Measurements from ENCODE around the gene COX19. TPM values are rescaled to one million over a fixed set of nuclear protein-coding genes. Genes with fewer than 3 reads are reported as not detected.

The COX19 gene
- total RNA-seq, 1 donor = 10.9 TPM

GRCh38 chr7:1019789-1020610 is 44.7 kb upstream of the COX19 start:
- no peaks in the 10 kb centered on the region for H3K9me3 ChIP-seq (ENCODE audit: low read depth, low read length)
- peaks cover 89% of the 10 kb centered on the region for H3K79me2 ChIP-seq (ENCODE audit: insufficient read depth, low read length)
- H2AFZ ChIP-seq (ENCODE audit: low read length) = no peak overlapping the region
- H4K20me1 ChIP-seq (ENCODE audit: insufficient read depth, low read length) = peaks cover 63% of the 10 kb centered on the region
- no peak overlapping the region for H3K27ac ChIP-seq (ENCODE audit: low read depth, low read length)
- DNase-seq (ENCODE audit: insufficient read length, low spot score, missing footprints) = no peak
- no peak overlapping the region for H3K4me3 ChIP-seq (ENCODE audit: insufficient read depth, low read length)
- no peak overlapping the region for H3K4me2 ChIP-seq (ENCODE audit: insufficient read depth, low read length)
- no peaks in the 10 kb centered on the region for H3K4me1 ChIP-seq (ENCODE audit: insufficient read depth, low read length)
- H3K27me3 ChIP-seq (ENCODE audit: insufficient read depth, low read length) = no peaks in the 10 kb centered on the region
- H3K36me3 ChIP-seq (ENCODE audit: insufficient read depth, low read length) = peaks cover 13% of the 10 kb centered on the region
- no peak for TF ChIP-seq CTCF (IDR thresholded peaks at IDR 0.05; ENCODE audit: extremely low read depth, low read depth, low read length)

- DNase-seq (ENCODE audit: insufficient read length, low spot score, missing footprints) = no peak
- Histone ChIP-seq H3K9me3 (ENCODE audit: low read depth, low read length) (no peaks in the 10 kb centered on the region), H3K79me2 (ENCODE audit: insufficient read depth, low read length) (peaks cover 89% of the 10 kb centered on the region), H3K27me3 (ENCODE audit: insufficient read depth, low read length) (no peaks in the 10 kb centered on the region), H2AFZ (ENCODE audit: low read length) (no peak overlapping the region), H3K4me1 (ENCODE audit: insufficient read depth, low read length) (no peaks in the 10 kb centered on the region), H3K4me3 (ENCODE audit: insufficient read depth, low read length) (no peak overlapping the region), H4K20me1 (ENCODE audit: insufficient read depth, low read length) (peaks cover 63% of the 10 kb centered on the region), H3K27ac (ENCODE audit: low read depth, low read length) (no peak overlapping the region), H3K4me2 (ENCODE audit: insufficient read depth, low read length) (no peak overlapping the region), H3K36me3 (ENCODE audit: insufficient read depth, low read length) (peaks cover 9% of the 10 kb centered on the region)
- no peak for TF ChIP-seq CTCF (IDR thresholded peaks at IDR 0.05; ENCODE audit: extremely low read depth, low read depth, low read length)
These were observed 44.0 kb upstream of the COX19 start for GRCh38 chr7:1019255-1019785.

- no peak overlapping the region for H3K4me3 ChIP-seq (ENCODE audit: insufficient read depth, low read length)
- no peak for TF ChIP-seq CTCF (IDR thresholded peaks at IDR 0.05; ENCODE audit: extremely low read depth, low read depth, low read length)
- no peak overlapping the region for H3K4me2 ChIP-seq (ENCODE audit: insufficient read depth, low read length)
- H3K27me3 ChIP-seq (ENCODE audit: insufficient read depth, low read length) = no peaks in the 10 kb centered on the region
- no peak overlapping the region for H3K27ac ChIP-seq (ENCODE audit: low read depth, low read length)
- no peaks in the 10 kb centered on the region for H3K9me3 ChIP-seq (ENCODE audit: low read depth, low read length)
- H3K79me2 ChIP-seq (ENCODE audit: insufficient read depth, low read length) = peaks cover 87% of the 10 kb centered on the region
- H3K36me3 ChIP-seq (ENCODE audit: insufficient read depth, low read length) = peaks cover 9% of the 10 kb centered on the region
- DNase-seq (ENCODE audit: insufficient read length, low spot score, missing footprints) = no peak
- peaks cover 59% of the 10 kb centered on the region for H4K20me1 ChIP-seq (ENCODE audit: insufficient read depth, low read length)
- no peaks in the 10 kb centered on the region for H3K4me1 ChIP-seq (ENCODE audit: insufficient read depth, low read length)
- H2AFZ ChIP-seq (ENCODE audit: low read length) = no peak overlapping the region
These were observed 43.0 kb upstream of the COX19 start for GRCh38 chr7:1018334-1018695.

- H3K79me2 ChIP-seq (ENCODE audit: insufficient read depth, low read length) = peaks cover 85% of the 10 kb centered on the region
- H3K36me3 ChIP-seq (ENCODE audit: insufficient read depth, low read length) = peaks cover 9% of the 10 kb centered on the region
- no peaks in the 10 kb centered on the region for H3K4me1 ChIP-seq (ENCODE audit: insufficient read depth, low read length)
- no peak overlapping the region for H3K4me3 ChIP-seq (ENCODE audit: insufficient read depth, low read length)
- H3K4me2 ChIP-seq (ENCODE audit: insufficient read depth, low read length) = no peak overlapping the region
- H3K27me3 ChIP-seq (ENCODE audit: insufficient read depth, low read length) = no peaks in the 10 kb centered on the region
- no peak for DNase-seq (ENCODE audit: insufficient read length, low spot score, missing footprints)
- no peak overlapping the region for H3K27ac ChIP-seq (ENCODE audit: low read depth, low read length)
- TF ChIP-seq CTCF (IDR thresholded peaks at IDR 0.05; ENCODE audit: extremely low read depth, low read depth, low read length) = no peak
- no peaks in the 10 kb centered on the region for H3K9me3 ChIP-seq (ENCODE audit: low read depth, low read length)
- H4K20me1 ChIP-seq (ENCODE audit: insufficient read depth, low read length) = peaks cover 57% of the 10 kb centered on the region
- H2AFZ ChIP-seq (ENCODE audit: low read length) = no peak overlapping the region
These were observed 42.4 kb upstream of the COX19 start for GRCh38 chr7:1017586-1018333.

All from osteoblast (primary cell).